HG02798 (cell line): Measurements from ENCODE around the gene HMGB1.
"Not testable (repeated sequence)": the region's sequence is repeated elsewhere in the genome, so short reads cannot be mapped to it uniquely, and the experiment has no call there.

Source experiments
- ATAC-seq: cut with Tn5 transposase; IDR thresholded peaks from one replicate; pipeline ENCODE4 v1.9.1; 2021; ENCODE audit warnings: mild to moderate bottlenecking; ENCODE audit not compliant: unreplicated experiment, poor library complexity

Gene HMGB1

GRCh38 chr13:30466841-30467252 is 1.1 kb upstream of the HMGB1 start:
- no peak for ATAC-seq

GRCh38 chr13:30466358-30466714 is 600 bp upstream of the HMGB1 start:
- ATAC-seq = no peak

GRCh38 chr13:30465343-30465592 is 468 bp downstream of the HMGB1 start:
- ATAC-seq = no peak

- peak; percentile 39 for ATAC-seq
Measured at GRCh38 chr13:30464496-30465342, 1.0 kb downstream of the HMGB1 start.

GRCh38 chr13:30463787-30464495 is 1.8 kb downstream of the HMGB1 start:
- peak; percentile 34 for ATAC-seq

- ATAC-seq = not testable (repeated sequence)
Measured at GRCh38 chr13:30461279-30462066, 4.3 kb downstream of the HMGB1 start.

GRCh38 chr13:30457306-30457891 is 8.3 kb downstream of the HMGB1 start:
- ATAC-seq = no peak

GRCh38 chr13:30456290-30456689 is 9.4 kb downstream of the HMGB1 start:
- no peak for ATAC-seq

GRCh38 chr13:30454991-30455390 is 10.7 kb downstream of the HMGB1 start:
- no peak for ATAC-seq

GRCh38 chr13:30453727-30454126 is 12.0 kb downstream of the HMGB1 start:
- ATAC-seq = no peak

GRCh38 chr13:30451476-30451875 is 14.3 kb downstream of the HMGB1 start:
- ATAC-seq = not testable (repeated sequence)

- no peak for ATAC-seq
Measured at GRCh38 chr13:30450066-30450465, 15.7 kb downstream of the HMGB1 start.

GRCh38 chr13:30448441-30448840 is 17.3 kb downstream of the HMGB1 start:
- no peak for ATAC-seq

GRCh38 chr13:30446126-30446500 is 19.6 kb downstream of the HMGB1 start:
- no peak for ATAC-seq

GRCh38 chr13:30443957-30444404 is 21.8 kb downstream of the HMGB1 start:
- peak; percentile 32 for ATAC-seq

- not testable (repeated sequence) for ATAC-seq
Measured at GRCh38 chr13:30443491-30443890, 22.2 kb downstream of the HMGB1 start.

GRCh38 chr13:30442926-30443325 is 22.8 kb downstream of the HMGB1 start:
- ATAC-seq = no peak

GRCh38 chr13:30440910-30441703 is 24.6 kb downstream of the HMGB1 start:
- no peak for ATAC-seq

- ATAC-seq = no peak
Measured at GRCh38 chr13:30438286-30438685, 27.4 kb downstream of the HMGB1 start.

- ATAC-seq = no peak
Measured at GRCh38 chr13:30437177-30437576, 28.6 kb downstream of the HMGB1 start.
